ENCODE data around the gene HCAR3. TPM values are rescaled to one million over a fixed set of nuclear protein-coding genes. Genes with fewer than 3 reads are reported as not detected.
"Not testable (repeated sequence)": the region's sequence is repeated elsewhere in the genome, so short reads cannot be mapped to it uniquely, and the experiment has no call there.

HCAR3 gene
- total RNA-seq, 1 donor from 2014 or later: not detected

GRCh38 chr12:122725452-122726079 is 9.0 kb upstream of the HCAR3 start:
- intact Hi-C loops (cut with DNase I): no loop called here
- no peak for DNase-seq
- ATAC-seq (ENCODE audit: poor library complexity): no peak

DNA sequence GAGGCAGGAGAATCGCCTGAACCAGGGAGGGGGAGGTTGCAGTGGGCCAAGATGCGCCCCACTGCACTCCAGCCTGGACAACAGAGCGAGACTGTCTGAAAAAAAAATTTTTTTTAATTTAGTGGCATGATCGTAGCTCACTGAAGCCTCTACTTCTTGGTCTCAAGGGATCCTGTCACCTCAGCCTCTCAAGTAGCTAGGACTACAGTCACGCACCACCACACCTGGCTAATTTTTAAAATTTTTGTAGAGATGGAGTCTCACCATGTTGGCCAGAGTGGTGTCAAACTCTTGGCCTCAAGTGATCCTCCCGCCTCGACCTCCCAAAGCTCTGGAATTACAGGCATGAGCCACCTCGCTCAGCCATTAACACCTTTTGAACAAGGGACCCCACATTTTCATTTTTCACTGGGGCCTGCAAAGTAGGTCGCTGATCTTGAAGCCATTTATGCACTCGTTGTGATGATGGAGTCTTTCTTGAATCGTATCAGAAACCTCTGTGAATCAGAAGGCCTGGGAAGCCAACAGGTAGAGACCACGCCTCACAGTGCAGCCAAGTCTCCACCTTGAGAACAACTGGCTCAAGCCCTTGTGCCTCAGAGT is 8.1 kb upstream of the HCAR3 start:
- DNase-seq (no peak), ATAC-seq (ENCODE audit: poor library complexity) (no peak)
- intact Hi-C loops (cut with DNase I): no loop called here

DNA sequence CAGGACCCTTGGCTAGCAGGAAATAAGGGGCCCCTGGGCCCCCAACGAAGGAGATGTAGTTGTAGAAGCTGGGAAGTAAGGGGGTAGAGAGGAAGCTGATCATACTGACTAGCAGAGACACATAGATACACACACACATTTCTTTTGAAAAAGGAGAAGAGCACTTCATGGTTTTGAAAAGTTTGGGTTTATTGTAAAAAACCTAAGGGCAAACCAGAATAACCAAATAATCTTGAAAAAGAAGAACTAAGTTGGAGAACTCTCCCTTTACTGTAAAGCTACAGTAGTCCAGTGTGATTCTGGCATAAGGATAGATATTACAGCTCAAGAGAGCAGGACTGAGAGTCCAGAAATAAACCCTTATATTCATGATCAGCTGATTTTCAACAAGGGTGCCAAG is 5.8 kb upstream of the HCAR3 start:
- intact Hi-C loops (cut with DNase I): no loop called here
- ATAC-seq (ENCODE audit: poor library complexity): no peak

DNA sequence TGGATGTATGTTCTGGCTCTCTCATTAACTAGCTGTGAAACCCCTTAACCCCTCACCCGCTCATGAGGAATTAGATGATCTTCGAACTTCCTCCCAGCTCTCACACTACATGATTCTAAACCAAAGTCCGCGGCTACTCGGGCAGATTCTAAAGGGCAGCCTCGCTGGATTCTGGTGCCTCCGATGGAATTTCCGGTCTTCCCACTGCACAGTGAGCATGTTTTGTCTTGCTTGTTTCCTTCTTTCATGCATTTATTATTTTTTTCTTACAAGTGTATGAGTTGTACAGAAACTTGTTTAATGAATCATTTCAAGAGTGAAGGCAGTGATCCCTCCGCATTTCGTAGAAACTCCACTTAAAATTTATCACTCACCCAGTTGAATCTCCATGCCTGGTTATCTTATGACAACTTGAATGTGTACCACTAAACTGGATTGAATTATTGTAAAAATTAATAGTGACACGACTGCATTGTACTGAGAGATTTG is 4.5 kb upstream of the HCAR3 start:
- ATAC-seq (ENCODE audit: poor library complexity) (no peak), DNase-seq (no peak)
- intact Hi-C loops (cut with DNase I): no loop called here

More for the DNA sequence above, 5.8 kb upstream of the HCAR3 start:
- no peak for DNase-seq

DNA sequence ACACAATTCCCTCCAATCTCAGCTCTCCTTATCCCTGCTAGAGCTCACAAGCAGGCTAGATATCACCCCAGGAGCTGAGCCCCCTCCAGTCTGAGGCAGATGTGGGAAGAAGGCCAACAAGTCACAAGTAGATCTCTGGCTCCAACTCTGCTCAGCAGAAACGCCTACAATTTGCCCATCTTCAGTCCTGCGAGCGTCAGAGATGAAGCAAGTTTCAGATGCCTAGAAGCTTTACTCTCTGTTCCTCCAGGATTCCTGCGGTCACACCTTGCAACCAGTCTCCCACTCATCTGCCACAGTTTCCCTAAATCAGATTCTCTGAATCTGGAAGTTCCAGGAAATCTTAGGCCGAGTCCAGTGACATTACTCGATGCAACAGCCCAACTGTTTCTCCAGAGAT is 1.4 kb downstream of the HCAR3 start:
- not testable (repeated sequence) for ATAC-seq (ENCODE audit: poor library complexity)

GRCh38 chr12:122713491-122714188 is 3.0 kb downstream of the HCAR3 start:
- peak; percentile 52 for ATAC-seq (ENCODE audit: poor library complexity)
- intact Hi-C loops (cut with DNase I); DNase-seq: not testable (repeated sequence)

More for the DNA sequence above, 1.4 kb downstream of the HCAR3 start:
- intact Hi-C loops (cut with DNase I); DNase-seq: not testable (repeated sequence)

- intact Hi-C loops (cut with DNase I); DNase-seq; ATAC-seq (ENCODE audit: poor library complexity): not testable (repeated sequence)
These were observed 5.3 kb downstream of the HCAR3 start for GRCh38 chr12:122711266-122711665.

- intact Hi-C loops (cut with DNase I); DNase-seq; ATAC-seq (ENCODE audit: poor library complexity): not testable (repeated sequence)
These were observed 6.3 kb downstream of the HCAR3 start for GRCh38 chr12:122710341-122710740.

GRCh38 chr12:122709287-122709686 is 7.3 kb downstream of the HCAR3 start:
- DNase-seq; intact Hi-C loops (cut with DNase I); ATAC-seq (ENCODE audit: poor library complexity): not testable (repeated sequence)

DNA sequence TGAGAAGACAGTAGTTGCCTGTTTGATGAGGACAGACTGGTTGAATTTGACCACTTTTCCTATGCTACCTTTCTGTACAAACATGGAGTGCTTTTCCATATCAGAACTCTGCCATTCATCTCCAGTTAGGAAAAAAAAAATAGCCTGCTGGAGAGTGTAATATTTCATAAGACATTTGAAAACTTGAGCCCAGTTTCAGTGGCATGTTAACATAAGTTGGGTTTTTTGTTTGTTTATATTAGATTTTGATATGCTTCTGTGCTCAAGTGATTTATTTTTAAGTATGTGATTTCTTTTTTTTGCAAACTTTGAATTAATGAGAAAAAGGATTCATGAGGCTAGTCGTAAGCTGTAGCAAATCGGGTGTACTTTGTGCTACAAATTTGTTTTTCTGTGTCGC is 12.8 kb downstream of the HCAR3 start:
- intact Hi-C loops (cut with DNase I); ATAC-seq (ENCODE audit: poor library complexity); DNase-seq: not testable (repeated sequence)

GRCh38 chr12:122702890-122703611 is 13.6 kb downstream of the HCAR3 start, which contains the start of gene HCAR2:
Gene HCAR2 (minus strand): TSS chr12:122703357. CDS start chr12:122703283, 74 bp downstream.
- intact Hi-C loops (cut with DNase I); ATAC-seq (ENCODE audit: poor library complexity): not testable (repeated sequence)
- peak; percentile 56 for DNase-seq

DNA sequence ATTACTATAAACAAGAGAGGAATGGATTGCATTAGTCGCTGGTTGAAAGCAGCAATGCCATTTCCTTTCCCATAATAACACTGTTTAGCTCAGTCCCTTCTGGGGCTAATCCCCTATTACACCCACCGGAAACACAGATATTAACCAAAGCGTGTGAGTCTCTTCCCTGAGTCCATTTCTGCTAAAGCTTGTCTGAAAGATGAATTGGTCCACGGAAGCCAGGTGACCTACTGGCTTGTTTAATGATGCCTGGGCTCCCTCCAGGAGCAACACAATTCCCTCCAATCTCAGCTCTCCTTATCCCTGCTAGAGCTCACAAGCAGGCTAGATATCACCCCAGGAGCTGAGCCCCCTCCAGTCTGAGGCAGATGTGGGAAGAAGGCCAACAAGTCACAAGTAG is 15.1 kb downstream of the HCAR3 start:
- intact Hi-C loops (cut with DNase I); ATAC-seq (ENCODE audit: poor library complexity); DNase-seq: not testable (repeated sequence)

GRCh38 chr12:122700038-122700710 is 16.4 kb downstream of the HCAR3 start:
- intact Hi-C loops (cut with DNase I); ATAC-seq (ENCODE audit: poor library complexity): not testable (repeated sequence)

GRCh38 chr12:122696922-122697321 is 19.7 kb downstream of the HCAR3 start:
- DNase-seq; intact Hi-C loops (cut with DNase I): not testable (repeated sequence)

More at GRCh38 chr12:122700038-122700710, 16.4 kb downstream of the HCAR3 start:
- DNase-seq: not testable (repeated sequence)

GRCh38 chr12:122691566-122691965 is 25.0 kb downstream of the HCAR3 start:
- DNase-seq: no peak
- intact Hi-C loops (cut with DNase I): no loop called here
- ATAC-seq (ENCODE audit: poor library complexity): no peak

More at GRCh38 chr12:122696922-122697321, 19.7 kb downstream of the HCAR3 start:
- not testable (repeated sequence) for ATAC-seq (ENCODE audit: poor library complexity)

- intact Hi-C loops (cut with DNase I): no loop called here
- DNase-seq (no peak), ATAC-seq (ENCODE audit: poor library complexity) (no peak)
These were observed 28.3 kb downstream of the HCAR3 start for GRCh38 chr12:122688291-122688690.

DNA sequence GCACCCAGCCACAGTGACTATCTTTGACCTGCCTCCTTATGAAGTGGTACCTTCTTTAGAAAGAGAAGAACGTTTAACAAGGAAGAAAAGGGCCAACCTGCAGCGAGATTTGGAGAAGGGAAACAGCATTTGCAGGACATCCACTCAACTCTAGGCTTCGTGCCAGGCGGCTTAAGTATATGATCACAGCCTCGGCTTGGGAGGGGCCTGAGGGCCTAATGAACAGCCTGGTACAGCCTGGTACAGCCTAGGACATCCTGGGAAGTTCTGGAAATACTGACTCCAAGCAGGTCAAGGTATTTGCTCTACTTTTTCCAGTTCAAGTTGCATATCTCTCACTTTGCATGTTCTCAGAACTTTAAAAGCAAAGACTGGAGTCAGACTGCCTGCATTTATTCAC is 29.5 kb downstream of the HCAR3 start:
- no peak for ATAC-seq (ENCODE audit: poor library complexity)
- DNase-seq: no peak
- intact Hi-C loops (cut with DNase I): no loop called here

DNA sequence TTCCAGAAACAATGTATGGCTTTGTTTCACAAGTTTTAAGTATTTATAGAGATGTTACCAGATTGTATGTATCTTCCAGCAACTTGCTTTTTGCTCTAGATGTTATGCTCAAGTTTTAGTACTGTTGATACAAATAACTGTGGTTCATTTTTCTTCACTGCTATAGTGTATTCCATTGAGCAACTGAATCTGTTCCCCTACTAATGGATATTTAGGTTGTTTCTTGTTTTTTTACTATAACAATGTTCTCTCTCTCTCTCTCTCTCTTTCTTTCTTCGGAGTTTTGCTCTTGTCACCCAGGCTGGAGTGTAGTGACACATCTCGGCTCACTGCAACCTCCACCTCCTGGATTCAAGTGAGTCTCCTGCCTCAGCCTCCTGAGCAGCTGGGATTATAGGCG is 30.1 kb downstream of the HCAR3 start:
- intact Hi-C loops (cut with DNase I): no loop called here
- no peak for ATAC-seq (ENCODE audit: poor library complexity)
- DNase-seq: no peak

Measured in Right ventricle myocardium superior (tissue), 1 donor.